Keratinocyte (primary cell): ENCODE data around the gene RAB8B. TPM values are rescaled to one million over a fixed set of nuclear protein-coding genes. Genes with fewer than 3 reads are reported as not detected.

Experiments used
- DNase-seq: peaks from one replicate; pipeline ENCODE4 v3.0.0-alpha.2; 2011; ENCODE audit warnings: low read depth, missing footprints, low spot score
- FAIRE-seq: peaks from 2 replicates; lab custom pipeline; 2011; peaks lifted over from hg19 to GRCh38; lab: Jason Lieb, UNC
- H2AFZ ChIP-seq: 2 replicates; pipeline ENCODE4 v1.6.0; 2012; ENCODE audit warnings: low read length, control low read depth, inconsistent platforms; ENCODE audit not compliant: control insufficient read depth
- H3K27ac ChIP-seq: 2 replicates; pipeline ENCODE4 v1.5.1; 2011; ENCODE audit warnings: low read length; ENCODE audit not compliant: control insufficient read depth, insufficient read depth
- H3K27me3 ChIP-seq: 3 replicates; pipeline ENCODE4 v1.6.0; 2011; ENCODE audit warnings: low read length; ENCODE audit not compliant: control insufficient read depth, insufficient read depth; ENCODE audit errors: extremely low read depth
- H3K36me3 ChIP-seq, 2 experiments: 2 replicates in 1 of 2; 3 replicates in 1 of 2; pipeline ENCODE4 v1.5.1; 2011; ENCODE audit warnings: low read length in 2 of 2, mild to moderate bottlenecking in 1 of 2; ENCODE audit not compliant: control insufficient read depth in 2 of 2, insufficient read depth in 2 of 2; ENCODE audit errors: extremely low read depth in 1 of 2
- H3K4me1 ChIP-seq: 3 replicates; pipeline ENCODE4 v1.5.1; 2011; ENCODE audit warnings: low read length; ENCODE audit not compliant: control insufficient read depth, insufficient read depth; ENCODE audit errors: extremely low read depth
- H3K4me2 ChIP-seq: 3 replicates; pipeline ENCODE4 v1.6.0; 2011; ENCODE audit warnings: low read depth, low read length; ENCODE audit not compliant: control insufficient read depth, insufficient read depth; ENCODE audit errors: extremely low read depth
- H3K4me3 ChIP-seq, 3 experiments: fragments of 200-600 bp in 1 of 3; sonication (generic) in 1 of 3; 2 replicates in 2 of 3; 3 replicates in 1 of 3; pipeline ENCODE4 v1.5.1; 2011 to 2016; ENCODE audit warnings: low read length in 3 of 3, mild to moderate bottlenecking in 3 of 3, control low read depth in 2 of 3, inconsistent platforms in 1 of 3, low read depth in 1 of 3, mixed read lengths in 1 of 3, mixed run types in 1 of 3, moderate library complexity in 1 of 3; ENCODE audit not compliant: control insufficient read depth in 2 of 3, insufficient read depth in 2 of 3; ENCODE audit errors: extremely low read depth in 1 of 3
- H3K79me2 ChIP-seq: 2 replicates; pipeline ENCODE4 v1.6.0; 2012; ENCODE audit warnings: low read length; ENCODE audit not compliant: control insufficient read depth, insufficient read depth
- H3K9ac ChIP-seq: 3 replicates; pipeline ENCODE4 v1.6.0; 2011; ENCODE audit warnings: low read length; ENCODE audit not compliant: control insufficient read depth, insufficient read depth; ENCODE audit errors: extremely low read depth
- H3K9me1 ChIP-seq: 3 replicates; pipeline ENCODE4 v1.6.0; 2011; ENCODE audit warnings: low read length; ENCODE audit not compliant: control insufficient read depth, insufficient read depth; ENCODE audit errors: extremely low read depth
- H3K9me3 ChIP-seq: 2 replicates; pipeline ENCODE4 v1.5.1; 2012; ENCODE audit warnings: low read depth, low read length; ENCODE audit not compliant: control insufficient read depth
- H4K20me1 ChIP-seq: 3 replicates; pipeline ENCODE4 v1.6.0; 2011; ENCODE audit warnings: low read length; ENCODE audit not compliant: control insufficient read depth, insufficient read depth; ENCODE audit errors: extremely low read depth
- EZH2 ChIP-seq: IDR thresholded peaks from one replicate; pipeline ENCODE4 v1.6.1; 2012; ENCODE audit warnings: inconsistent platforms, mild to moderate bottlenecking, low read length, moderate library complexity
- dilution Hi-C: fragments of 300-500 bp; cut with MboI; formaldehyde crosslinking; loops from one replicate; pipeline ENCODE4 v1.7.0; 2020; ENCODE audit warnings: low sequenced_read_pairs; ENCODE audit not compliant: extremely low pct_ligation_motif_present
- polyA plus RNA-seq, 5 experiments: library from polyadenylated mRNA; depleted of rRNA in 3 of 5; stranded (reverse) in 3 of 5; stranded (forward) in 1 of 5; unstranded in 1 of 5; fragments of >200 nt; gene quantifications; 1 replicate in 1 of 5; 2 replicates in 3 of 5; 3 replicates in 1 of 5; pipeline versions ENCODE4 v1.2.1 to v1.2.3, GENCODE V29; 2011 to 2012; ENCODE audit warnings: missing spikeins in 2 of 5, low read depth in 1 of 5, low replicate concordance in 1 of 5
- TF ChIP-seq, protein P1 (sequence below), 3 experiments: IDR thresholded peaks in 1 of 3; conservative IDR thresholded peaks in 1 of 3; optimal IDR thresholded peaks in 1 of 3; 2 replicates in 2 of 3; 3 replicates in 1 of 3; pipeline versions ENCODE3 to v1.5.1; 2011; ENCODE audit warnings: low read length in 3 of 3, mild to moderate bottlenecking in 3 of 3, moderate library complexity in 2 of 3, control low read depth in 1 of 3, inconsistent platforms in 1 of 3; ENCODE audit not compliant: insufficient read depth in 2 of 3; ENCODE audit errors: extremely low read depth in 1 of 3

Gene RAB8B
- polyA plus RNA-seq, 1 donor (not counting 4 experiments of a cell fraction or from before 2014, with no cell fraction given), result 31.2 TPM

DNA sequence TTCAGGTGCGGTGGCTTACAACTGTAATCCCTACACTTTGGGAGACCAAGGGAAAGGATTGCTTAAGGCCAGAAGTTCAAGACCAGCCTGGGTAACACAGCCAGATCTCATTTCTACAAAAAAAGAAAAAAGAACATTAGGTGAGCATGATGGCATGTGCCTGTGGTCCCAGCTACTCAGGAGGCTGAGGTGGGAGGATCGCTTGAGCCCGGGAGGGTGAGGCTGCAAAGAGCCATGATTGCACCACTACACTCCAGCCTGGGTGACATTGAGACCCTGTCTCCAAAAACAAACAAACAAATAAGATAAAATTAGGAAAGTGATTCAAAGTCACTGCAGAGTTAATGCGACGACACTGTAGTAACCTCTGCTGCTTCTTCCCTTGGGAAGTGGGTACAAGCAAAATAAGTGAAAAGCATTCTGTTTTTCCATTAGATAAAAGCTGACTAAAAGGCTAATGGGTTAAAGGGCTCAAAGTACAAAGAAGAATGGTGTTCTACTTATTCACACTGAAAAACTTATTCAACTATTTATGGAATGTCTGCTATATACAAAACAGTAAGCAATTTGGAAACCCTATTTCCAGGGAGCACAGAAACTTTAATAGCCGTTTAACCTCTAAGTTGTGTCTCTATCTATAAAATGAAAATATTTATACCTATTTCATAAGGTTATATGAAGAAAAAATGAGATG lies 24.1 kb upstream of the RAB8B start:
- H3K9ac ChIP-seq, result no peak overlapping the region
- H3K9me1 ChIP-seq, result no peaks in the 10 kb centered on the region
- no peak overlapping the region for H3K27ac ChIP-seq
- FAIRE-seq (no peak), DNase-seq (no peak)
- no peaks in the 10 kb centered on the region for H3K79me2 ChIP-seq
- H3K36me3 ChIP-seq, result peaks cover 0 to 2% of the 10 kb centered on the region in 2 experiments
- H4K20me1 ChIP-seq, result no peaks in the 10 kb centered on the region
- no peaks in the 10 kb centered on the region for H3K9me3 ChIP-seq
- dilution Hi-C loops, result no loop called here
- no peaks in the 10 kb centered on the region for H3K27me3 ChIP-seq
- H3K4me2 ChIP-seq, result no peak overlapping the region
- TF ChIP-seq, protein P1, sequence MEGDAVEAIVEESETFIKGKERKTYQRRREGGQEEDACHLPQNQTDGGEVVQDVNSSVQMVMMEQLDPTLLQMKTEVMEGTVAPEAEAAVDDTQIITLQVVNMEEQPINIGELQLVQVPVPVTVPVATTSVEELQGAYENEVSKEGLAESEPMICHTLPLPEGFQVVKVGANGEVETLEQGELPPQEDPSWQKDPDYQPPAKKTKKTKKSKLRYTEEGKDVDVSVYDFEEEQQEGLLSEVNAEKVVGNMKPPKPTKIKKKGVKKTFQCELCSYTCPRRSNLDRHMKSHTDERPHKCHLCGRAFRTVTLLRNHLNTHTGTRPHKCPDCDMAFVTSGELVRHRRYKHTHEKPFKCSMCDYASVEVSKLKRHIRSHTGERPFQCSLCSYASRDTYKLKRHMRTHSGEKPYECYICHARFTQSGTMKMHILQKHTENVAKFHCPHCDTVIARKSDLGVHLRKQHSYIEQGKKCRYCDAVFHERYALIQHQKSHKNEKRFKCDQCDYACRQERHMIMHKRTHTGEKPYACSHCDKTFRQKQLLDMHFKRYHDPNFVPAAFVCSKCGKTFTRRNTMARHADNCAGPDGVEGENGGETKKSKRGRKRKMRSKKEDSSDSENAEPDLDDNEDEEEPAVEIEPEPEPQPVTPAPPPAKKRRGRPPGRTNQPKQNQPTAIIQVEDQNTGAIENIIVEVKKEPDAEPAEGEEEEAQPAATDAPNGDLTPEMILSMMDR (optimal IDR thresholded peaks at IDR 0.05 in 1 of 3, IDR thresholded peaks at IDR 0.05 in 1 of 3, conservative IDR thresholded peaks at IDR 0.05 in 1 of 3; ENCODE audit: extremely low read depth in 1 of 3, insufficient read depth in 2 of 3, low read length in 3 of 3), result no peak
- no peak for TF ChIP-seq EZH2
- H3K4me1 ChIP-seq, result no peaks in the 10 kb centered on the region
- H2AFZ ChIP-seq, result no peak overlapping the region
- no peak overlapping the region for H3K4me3 ChIP-seq

- no peak overlapping the region for H3K4me2 ChIP-seq
- no peaks in the 10 kb centered on the region for H4K20me1 ChIP-seq
- no peak overlapping the region for H3K4me3 ChIP-seq
- H3K27ac ChIP-seq, result no peak overlapping the region
- H3K79me2 ChIP-seq, result no peaks in the 10 kb centered on the region
- no peaks in the 10 kb centered on the region for H3K27me3 ChIP-seq
- H3K9me1 ChIP-seq, result no peaks in the 10 kb centered on the region
- H3K9me3 ChIP-seq, result no peaks in the 10 kb centered on the region
- no peak overlapping the region for H2AFZ ChIP-seq
- dilution Hi-C loops, result no loop called here
- H3K4me1 ChIP-seq, result no peaks in the 10 kb centered on the region
- FAIRE-seq, result no peak
- H3K9ac ChIP-seq, result no peak overlapping the region
- no peak for TF ChIP-seq EZH2
- TF ChIP-seq, protein P1 (optimal IDR thresholded peaks at IDR 0.05 in 1 of 3, IDR thresholded peaks at IDR 0.05 in 1 of 3, conservative IDR thresholded peaks at IDR 0.05 in 1 of 3; ENCODE audit: extremely low read depth in 1 of 3, insufficient read depth in 2 of 3, low read length in 3 of 3), result peak in 1 of 3 experiments; percentile 9
- DNase-seq, result no peak
- H3K36me3 ChIP-seq, result peaks cover 0 to 2% of the 10 kb centered on the region in 2 experiments
Measured at GRCh38 chr15:63166219-63166618, 23.2 kb upstream of the RAB8B start.
